Fibroblast of peridontal ligament (primary cell): ENCODE data around the gene KRT15.

Experiments used
- DNase-seq: peaks from one replicate; pipeline ENCODE4 v3.0.0-alpha.2; 2010; ENCODE audit errors: extremely low read depth

KRT15 gene

GRCh38 chr17:41505809-41506767, 12.6 kb downstream of the KRT15 start:
- DNase-seq = no peak

DNA sequence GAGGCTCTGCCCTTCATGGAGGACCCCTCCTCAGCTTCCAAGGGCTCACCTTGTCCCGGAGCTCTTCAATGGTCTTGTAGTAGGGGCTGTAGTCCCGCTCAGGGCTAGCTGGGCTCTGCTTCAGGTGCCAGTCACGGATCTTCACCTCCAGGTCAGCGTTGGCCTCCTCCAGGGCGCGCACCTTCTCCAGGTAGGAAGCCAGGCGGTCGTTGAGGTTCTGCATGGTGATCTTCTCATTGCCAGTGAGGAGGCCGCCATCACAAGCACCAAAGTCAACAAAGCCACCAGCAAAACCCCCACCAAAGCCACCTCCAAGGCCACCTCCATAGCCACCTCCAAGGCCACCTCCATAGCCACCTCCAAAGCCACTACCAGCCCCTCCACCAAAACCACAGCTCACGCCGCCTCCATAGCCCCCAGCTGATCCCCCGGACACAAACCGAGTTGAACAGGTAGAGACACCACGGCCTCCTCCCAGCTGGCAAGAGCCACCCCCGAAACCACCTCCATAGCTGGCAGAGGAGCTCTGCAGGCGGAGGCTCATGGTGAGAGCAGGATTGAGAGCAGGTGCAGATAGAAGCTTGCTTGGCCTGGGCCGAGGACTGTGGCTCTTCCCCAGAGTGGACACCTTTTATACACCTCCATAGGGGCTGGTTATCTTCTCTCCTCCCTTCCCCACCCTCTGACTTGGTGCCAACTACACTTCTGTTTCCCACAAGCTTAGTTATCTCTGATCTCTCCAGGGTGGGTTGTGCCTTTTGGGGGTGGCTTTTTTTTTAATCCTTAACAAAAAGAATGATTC, 13.5 kb downstream of the KRT15 start, which contains the start of gene KRT13:
KRT13 (minus strand) TSS at position 606 of the 802 bp plus-strand sequence; CDS start at position 544, 62 bp downstream.
- DNase-seq = no peak

DNA sequence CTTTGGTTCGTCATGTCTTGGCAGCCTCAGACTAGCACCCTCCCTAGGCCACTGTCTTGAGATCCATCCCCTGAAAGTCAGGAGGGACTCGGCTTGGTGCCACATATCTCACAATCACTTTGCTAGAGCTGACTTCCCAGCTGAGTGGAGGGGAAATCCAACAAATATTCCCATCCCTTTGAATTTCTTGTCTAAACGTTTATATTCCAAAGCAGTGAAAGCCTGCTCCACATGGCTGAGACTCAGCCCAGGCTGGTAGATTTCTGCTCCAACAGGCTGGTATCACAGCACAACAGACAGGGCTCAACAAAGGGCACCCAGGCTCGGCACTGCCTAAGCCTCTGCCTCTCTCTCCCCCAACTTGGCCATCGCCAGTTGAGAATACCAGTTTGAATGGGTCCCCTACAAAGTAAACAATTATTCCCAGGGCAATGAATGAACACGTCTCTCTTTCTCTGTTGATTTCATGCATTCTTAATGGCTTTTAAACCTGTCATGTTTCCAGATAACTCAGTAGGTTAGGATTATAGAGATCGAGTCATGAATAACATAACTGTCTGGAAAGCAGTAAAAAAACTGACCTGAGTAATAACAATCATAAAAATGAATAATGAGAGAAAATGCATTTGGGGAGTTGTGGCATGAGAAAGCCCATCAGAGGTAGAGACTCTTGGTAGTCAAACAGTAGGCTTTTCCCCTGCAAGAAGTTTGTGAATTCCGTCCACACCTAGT, 14.3 kb downstream of the KRT15 start:
- no peak for DNase-seq

DNA sequence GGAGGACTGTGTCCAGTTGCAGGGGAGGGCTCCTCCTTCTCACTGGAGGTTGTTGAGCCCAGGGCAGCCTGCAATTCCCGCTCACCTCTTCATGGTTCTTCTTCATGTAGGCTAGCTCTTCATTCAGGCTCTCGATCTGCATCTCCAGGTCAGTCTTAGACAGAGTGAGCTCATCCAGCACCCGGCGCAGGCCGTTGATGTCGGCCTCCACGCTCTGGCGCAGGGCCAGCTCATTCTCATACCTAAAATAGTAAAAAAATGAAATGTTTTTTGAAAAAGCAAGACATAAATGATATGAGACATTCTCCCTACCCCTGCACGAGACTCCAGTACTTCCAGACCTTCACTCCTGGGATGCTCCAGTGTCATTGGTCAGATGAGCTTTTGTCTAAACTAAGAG, 15.5 kb downstream of the KRT15 start:
- no peak for DNase-seq

DNA sequence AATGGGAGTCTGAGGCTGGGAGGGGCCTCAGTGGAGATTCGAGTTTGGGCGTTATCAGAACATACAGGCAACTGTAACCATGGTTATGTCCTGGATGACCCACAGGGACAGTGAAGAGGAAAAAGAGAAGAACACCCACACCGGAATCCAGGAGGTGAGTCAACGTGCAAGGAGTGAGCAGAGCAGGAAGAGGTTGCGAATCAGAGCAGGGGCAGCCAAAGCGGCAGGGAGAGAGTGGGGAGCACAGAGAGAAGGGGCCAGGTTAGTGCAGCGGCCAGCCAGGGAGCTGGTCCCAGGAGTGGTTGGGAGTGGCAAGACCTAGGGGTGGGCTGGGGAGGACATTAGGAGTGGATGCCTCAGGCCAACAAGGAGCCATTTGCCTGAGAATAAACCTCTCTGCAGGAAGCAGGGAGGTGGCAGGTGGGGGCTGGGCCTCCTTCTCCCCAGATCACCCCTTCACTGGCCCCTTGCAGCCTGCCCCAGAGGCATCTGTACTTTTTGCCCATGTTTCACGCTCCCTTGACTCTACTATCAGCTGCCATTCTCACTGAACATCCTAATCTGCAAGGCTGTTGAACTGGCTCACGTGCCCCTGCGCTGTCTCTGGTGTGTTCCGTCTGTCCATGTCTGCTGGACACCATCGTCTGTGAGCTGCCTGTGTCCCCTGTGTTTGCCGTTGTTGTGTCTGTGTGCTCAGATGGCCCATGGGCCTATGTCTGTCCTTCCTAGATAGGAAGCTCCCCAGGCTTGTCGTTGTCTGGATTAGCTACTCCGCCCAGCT, 18.4 kb downstream of the KRT15 start:
- peak; percentile 12 for DNase-seq

- no peak for DNase-seq
Measured at GRCh38 chr17:41499714-41500113, 19.0 kb downstream of the KRT15 start.

DNA sequence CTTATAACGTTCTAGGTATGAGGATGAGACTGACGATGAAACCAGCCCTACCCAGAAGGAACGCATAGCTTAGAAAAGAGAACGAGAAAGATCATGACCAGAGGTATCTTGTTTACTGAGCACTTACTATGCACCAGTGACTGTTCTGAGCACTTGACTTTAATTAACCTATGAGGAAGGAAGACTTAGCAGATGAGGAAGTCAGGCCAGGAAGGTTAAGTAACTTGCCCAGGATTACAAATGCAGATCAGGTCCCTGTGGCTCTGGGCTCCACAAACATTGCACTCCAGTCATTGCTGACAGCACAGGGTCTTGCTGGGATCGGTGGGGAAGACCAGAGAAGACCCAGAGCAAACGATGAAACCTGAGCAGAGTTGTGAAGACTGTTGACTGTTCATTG, 20.4 kb downstream of the KRT15 start:
- DNase-seq = no peak

DNA sequence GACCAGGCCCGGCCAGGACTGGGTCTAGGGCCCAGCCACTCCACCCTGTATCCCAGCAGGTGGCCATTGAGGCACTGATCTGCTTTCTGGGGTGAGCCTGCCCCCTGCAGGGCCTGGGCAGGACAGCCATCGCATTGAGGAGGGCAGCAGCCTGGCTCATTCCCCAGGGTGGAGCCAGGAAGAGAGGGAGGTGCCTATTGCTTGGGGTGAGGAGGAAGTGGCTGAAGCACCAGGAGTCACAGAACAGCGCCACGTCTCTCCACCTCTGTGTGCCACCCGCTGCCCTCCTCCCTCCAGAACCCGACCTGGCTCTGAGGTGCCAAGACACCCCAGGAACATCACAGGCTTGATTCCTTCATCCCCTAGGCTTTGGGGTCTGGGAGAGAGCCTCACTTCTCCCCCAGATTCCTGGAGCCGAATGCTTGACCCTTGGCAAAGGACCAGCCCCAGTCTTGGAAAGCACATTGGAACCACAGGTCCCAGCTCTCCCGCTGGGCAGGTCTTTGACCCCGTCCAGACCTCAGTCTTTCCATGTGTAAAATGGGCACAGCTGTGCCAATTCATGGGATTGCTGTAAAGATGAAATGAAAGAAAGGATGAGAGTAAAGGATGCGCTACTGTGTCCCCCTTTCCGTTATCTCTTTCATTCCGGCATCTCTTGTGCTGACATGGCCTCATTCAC, 21.7 kb downstream of the KRT15 start:
- peak; percentile 71 for DNase-seq

- peak; percentile 28 for DNase-seq
Measured at GRCh38 chr17:41494524-41494923, 24.2 kb downstream of the KRT15 start.

DNA sequence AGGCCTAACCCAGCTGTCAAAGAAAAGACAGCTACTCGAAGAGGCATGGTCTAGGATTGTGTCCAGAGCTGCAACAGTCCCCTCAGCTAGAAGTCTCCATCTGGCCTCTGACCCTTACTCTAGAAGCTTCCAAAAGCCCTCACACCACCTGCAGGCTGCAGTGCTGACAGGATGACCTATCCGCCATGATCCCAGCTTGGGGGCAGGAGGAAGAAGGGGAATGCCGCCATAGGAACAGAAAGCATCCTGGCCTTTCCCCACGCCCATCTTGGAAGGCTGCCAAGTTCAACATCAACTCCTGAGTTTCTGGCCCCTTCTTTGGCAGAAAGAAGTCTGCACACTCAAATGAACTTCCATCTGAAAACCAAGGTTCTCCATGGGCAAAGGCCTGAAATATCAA, 25.9 kb downstream of the KRT15 start:
- DNase-seq = peak; percentile 27

- peak; percentile 46 for DNase-seq
Measured at GRCh38 chr17:41492351-41492750, 26.3 kb downstream of the KRT15 start.

DNA sequence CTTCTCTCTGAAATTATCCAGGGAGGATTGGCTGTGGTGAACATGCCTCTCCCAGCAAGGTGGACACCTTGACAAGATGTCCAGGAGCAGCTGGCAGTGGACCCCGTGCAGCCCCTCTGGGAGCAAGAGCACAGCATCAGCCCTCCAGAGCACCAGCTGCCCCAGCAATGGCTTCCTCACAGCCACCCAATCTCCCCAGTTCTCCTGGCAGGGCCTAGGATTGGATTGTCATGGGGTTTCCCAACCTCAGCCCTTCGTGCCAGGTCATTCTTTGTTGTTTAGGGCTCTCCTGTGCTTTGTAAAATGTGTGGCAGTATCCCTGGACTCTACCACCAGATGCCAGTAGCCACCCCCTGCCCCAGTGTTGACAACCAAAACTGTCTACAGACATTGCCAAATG, 27.2 kb downstream of the KRT15 start:
- no peak for DNase-seq

GRCh38 chr17:41490000-41490990, 28.4 kb downstream of the KRT15 start:
- DNase-seq = no peak

DNA sequence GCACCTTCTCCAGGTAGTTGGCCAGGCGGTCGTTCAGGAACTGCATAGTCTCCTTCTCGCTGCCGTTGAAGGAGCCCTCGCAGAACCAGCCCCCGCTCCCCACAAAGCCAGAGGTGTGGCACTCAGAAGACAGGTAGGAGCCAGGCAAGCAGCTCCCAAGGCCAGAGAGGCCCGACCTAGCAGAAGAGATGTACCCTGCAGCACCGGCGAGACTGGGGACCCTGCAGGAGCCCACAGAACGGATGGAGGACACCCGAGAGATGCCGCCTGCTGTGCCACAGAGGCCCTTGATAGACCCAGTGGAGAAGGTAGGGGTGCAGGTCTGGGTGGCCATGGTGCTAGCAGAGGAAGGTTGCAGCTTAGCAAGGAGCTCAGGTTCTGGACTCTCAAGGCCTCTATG, 29.2 kb downstream of the KRT15 start, which contains the start of gene KRT36:
KRT36 (minus strand) TSS at position 380 of the 400 bp plus-strand sequence; CDS start at position 334, 46 bp downstream.
- no peak for DNase-seq

DNA sequence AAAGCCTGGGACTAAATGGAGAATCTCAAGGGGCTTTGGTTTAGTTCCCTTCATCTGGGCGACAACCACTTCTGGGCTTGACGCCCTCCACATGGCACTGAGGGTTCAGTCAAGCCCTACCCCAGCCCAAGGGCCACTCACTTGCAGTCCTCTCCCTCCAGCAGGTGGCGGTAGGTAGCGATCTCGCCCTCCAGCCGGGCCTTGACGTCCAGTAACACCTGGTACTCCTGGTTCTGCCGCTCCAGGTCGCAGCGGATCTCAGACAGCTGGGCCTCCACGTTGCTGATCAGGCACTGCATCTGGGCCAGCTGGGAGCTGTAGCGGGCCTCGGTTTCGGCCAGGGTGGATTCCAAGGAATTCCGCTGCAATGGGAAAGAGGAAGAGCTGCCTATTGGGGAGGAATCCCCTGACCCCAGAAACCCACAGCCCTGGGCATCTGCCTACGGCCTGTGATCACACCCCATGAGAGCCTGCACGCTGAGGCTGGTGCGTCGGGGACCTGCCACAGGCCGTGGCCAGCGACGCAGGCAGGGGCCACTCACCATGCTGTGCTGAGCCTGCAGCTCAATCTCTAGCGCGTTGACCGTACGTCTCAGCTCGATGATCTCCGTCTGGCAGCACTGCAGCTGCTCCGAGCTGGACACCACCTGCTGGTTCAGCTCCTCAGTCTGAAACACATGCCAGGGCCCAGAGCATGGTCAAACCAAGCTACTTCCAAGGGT, 31.7 kb downstream of the KRT15 start:
- DNase-seq = no peak

- DNase-seq = no peak
Measured at GRCh38 chr17:41486316-41486715, 32.4 kb downstream of the KRT15 start.

GRCh38 chr17:41484920-41485904, 33.5 kb downstream of the KRT15 start:
- DNase-seq = no peak
